ENCODE results near the gene EXT2.

- TF ChIP-seq, protein P1, sequence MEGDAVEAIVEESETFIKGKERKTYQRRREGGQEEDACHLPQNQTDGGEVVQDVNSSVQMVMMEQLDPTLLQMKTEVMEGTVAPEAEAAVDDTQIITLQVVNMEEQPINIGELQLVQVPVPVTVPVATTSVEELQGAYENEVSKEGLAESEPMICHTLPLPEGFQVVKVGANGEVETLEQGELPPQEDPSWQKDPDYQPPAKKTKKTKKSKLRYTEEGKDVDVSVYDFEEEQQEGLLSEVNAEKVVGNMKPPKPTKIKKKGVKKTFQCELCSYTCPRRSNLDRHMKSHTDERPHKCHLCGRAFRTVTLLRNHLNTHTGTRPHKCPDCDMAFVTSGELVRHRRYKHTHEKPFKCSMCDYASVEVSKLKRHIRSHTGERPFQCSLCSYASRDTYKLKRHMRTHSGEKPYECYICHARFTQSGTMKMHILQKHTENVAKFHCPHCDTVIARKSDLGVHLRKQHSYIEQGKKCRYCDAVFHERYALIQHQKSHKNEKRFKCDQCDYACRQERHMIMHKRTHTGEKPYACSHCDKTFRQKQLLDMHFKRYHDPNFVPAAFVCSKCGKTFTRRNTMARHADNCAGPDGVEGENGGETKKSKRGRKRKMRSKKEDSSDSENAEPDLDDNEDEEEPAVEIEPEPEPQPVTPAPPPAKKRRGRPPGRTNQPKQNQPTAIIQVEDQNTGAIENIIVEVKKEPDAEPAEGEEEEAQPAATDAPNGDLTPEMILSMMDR (IDR thresholded peaks at IDR 0.05): peak; percentile 36
- no peak for TF ChIP-seq ZFX (IDR thresholded peaks at IDR 0.05; ENCODE audit: borderline replicate concordance)
Measured at GRCh38 chr11:44120169-44120568, 24.7 kb downstream of the EXT2 start.

Measured in 22Rv1 (cell line).